ENCODE measurements around the gene GCM1.

DNA sequence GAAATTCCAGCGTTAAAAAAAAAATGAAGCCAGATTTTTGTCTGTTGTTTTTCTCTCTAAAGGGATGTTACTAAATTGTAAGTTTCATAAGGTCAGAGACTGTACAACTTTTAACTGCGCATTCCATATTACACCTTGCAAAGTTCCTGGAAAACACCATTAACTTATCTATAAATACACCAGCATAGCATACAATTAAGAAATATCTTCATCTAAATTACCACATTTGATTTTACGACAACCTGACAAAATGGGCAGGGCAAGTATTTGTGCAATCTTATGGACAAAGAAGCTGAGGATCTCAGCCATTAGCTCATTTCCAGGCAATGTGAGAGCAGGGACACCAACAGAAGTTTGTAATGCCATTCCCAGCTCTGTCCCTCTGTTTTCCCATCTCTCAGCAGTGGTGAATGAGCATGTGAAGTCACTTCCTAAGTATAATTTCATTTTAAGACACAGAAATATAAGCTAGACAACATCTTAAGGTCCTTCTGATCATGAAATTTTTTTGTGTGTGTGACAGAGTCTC is 12.9 kb upstream of the GCM1 start:
- TF ChIP-seq, protein P1, sequence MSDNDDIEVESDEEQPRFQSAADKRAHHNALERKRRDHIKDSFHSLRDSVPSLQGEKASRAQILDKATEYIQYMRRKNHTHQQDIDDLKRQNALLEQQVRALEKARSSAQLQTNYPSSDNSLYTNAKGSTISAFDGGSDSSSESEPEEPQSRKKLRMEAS (IDR thresholded peaks at IDR 0.05; ENCODE audit: low read depth, low read length), result no peak
- TF ChIP-seq, protein P2, sequence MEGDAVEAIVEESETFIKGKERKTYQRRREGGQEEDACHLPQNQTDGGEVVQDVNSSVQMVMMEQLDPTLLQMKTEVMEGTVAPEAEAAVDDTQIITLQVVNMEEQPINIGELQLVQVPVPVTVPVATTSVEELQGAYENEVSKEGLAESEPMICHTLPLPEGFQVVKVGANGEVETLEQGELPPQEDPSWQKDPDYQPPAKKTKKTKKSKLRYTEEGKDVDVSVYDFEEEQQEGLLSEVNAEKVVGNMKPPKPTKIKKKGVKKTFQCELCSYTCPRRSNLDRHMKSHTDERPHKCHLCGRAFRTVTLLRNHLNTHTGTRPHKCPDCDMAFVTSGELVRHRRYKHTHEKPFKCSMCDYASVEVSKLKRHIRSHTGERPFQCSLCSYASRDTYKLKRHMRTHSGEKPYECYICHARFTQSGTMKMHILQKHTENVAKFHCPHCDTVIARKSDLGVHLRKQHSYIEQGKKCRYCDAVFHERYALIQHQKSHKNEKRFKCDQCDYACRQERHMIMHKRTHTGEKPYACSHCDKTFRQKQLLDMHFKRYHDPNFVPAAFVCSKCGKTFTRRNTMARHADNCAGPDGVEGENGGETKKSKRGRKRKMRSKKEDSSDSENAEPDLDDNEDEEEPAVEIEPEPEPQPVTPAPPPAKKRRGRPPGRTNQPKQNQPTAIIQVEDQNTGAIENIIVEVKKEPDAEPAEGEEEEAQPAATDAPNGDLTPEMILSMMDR (IDR thresholded peaks at IDR 0.05; ENCODE audit: low read depth, low read length), result no peak
- TF ChIP-seq POLR2A (IDR thresholded peaks at IDR 0.05; ENCODE audit: extremely low read depth, insufficient read length), result no peak

Measured in NB4 (cell line).